ENCODE measurements around the gene AWAT2.

The AWAT2 gene

GRCh38 chrX:69995362-69996112, 54.2 kb downstream of the AWAT2 start:
- no peak for DNase-seq

GRCh38 chrX:69993494-69993893, 56.2 kb downstream of the AWAT2 start:
- no peak for DNase-seq

- no peak for DNase-seq
Observed at GRCh38 chrX:69991685-69992084, 58.1 kb downstream of the AWAT2 start.

All from NCI-H1417 (cell line).